ENCODE measurements around the gene POLD1. TPM values are rescaled to one million over a fixed set of nuclear protein-coding genes. Genes with fewer than 3 reads are reported as not detected.

Gene POLD1
- total and polyA plus RNA-seq, 2 donors (not counting 3 experiments of a cell fraction or from before 2014, with no cell fraction given) = 40.9 to 63.9 TPM

DNA sequence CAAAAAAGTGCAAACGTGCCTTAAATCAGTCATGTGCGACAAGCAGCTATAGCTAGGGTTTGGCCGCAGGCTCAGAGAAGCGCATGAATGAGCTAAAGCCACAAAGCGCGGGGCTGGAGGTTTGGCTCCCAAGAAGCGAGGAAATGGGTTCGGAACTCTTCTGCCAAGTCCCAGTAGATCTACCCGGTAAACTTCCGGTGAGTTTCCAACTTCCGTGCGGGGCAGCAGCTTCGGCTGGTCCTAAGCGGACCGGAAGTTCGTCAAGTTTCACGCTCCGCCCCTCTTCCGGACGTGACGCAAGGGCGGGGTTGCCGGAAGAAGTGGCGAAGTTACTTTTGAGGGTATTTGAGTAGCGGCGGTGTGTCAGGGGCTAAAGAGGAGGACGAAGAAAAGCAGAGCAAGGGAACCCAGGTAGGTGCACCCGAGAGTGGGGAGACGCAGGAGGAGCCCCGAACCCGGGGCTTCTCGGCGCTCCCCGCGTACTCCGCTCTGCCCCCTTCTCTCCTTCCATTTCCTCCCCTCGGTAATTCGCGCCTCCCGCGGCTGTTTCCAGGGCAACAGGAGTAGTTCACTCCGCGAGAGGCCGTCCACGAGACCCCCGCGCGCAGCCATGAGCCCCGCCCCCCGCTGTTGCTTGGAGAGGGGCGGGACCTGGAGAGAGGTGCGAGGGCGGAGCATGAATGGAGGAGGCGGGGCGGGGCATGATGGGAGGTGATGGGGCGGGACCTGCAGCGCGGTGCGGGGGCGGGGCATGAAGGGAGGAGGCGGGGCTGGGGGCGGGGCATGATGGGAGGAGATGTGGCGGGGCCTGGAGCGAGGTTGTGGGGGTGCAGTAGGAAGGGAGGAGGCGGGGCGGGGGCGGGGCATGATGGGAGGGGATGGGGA, 7.7 kb upstream of the POLD1 start, which contains the start of gene NR1H2:
Gene NR1H2 (plus strand): TSS at position 292 of the 885 bp plus-strand sequence. CDS start 1,149 bp downstream, outside the sequence.
- no TSS peak for BruUV-seq (replicated peaks)
- H3K79me2 ChIP-seq (ENCODE audit: control insufficient read depth, insufficient read depth, low read length) = peaks cover 1% of the 10 kb centered on the region
- peak within 1 kb of the TSS; percentile 77 for H2AFZ ChIP-seq (ENCODE audit: low read depth, low read length)
- ChIA-PET POLR2A (interaction anchor here (1.4 kb wide), 1 partner anchor 9 kb away, joined by 4 read pairs; no protein-coding TSS in a partner anchor), CTCF (interaction anchor here (1.0 to 1.1 kb wide), 2 partner anchors 19 to 39 kb away, joined by 3 to 6 read pairs; no protein-coding TSS in a partner anchor)
- no peaks in the 10 kb centered on the region for H3K9me3 ChIP-seq (replicated peaks; ENCODE audit: control insufficient read depth, insufficient read depth, low read length)
- peaks cover 6 to 25% of the 10 kb centered on the region in 2 experiments for H3K36me3 ChIP-seq (ENCODE audit: control insufficient read depth in 2 of 2, extremely low read depth in 1 of 2, insufficient read depth in 2 of 2, low read length in 2 of 2)
- peak; percentile 98 for FAIRE-seq
- no peaks in the 10 kb centered on the region for H3K9me1 ChIP-seq (replicated peaks; ENCODE audit: control insufficient read depth, extremely low read depth, insufficient read depth, low read length)
- peak within 1 kb of the TSS; percentile 94 for H3K27ac ChIP-seq (ENCODE audit: insufficient read depth, low read depth, low read length)
- peak within 1 kb of the TSS; percentile 70 for H3K4me2 ChIP-seq (ENCODE audit: insufficient read depth, low read length)
- intact Hi-C loops (cut with micrococcal nuclease) = loop anchor here (1.0 to 2.0 kb wide), 4 partner anchors 8 to 348 kb away; partner anchors contain the start of genes JOSD2 and POLD1
- peak within 1 kb of the TSS; percentile 98 for H3K9ac ChIP-seq (replicated peaks; ENCODE audit: extremely low read depth, insufficient read depth, low read length)
- H3K27me3 ChIP-seq (ENCODE audit: control insufficient read depth in 2 of 2, insufficient read depth in 2 of 2, low read length in 2 of 2) = no peaks in the 10 kb centered on the region
- dilution Hi-C loops (cut with MboI; ENCODE audit: extremely low pct_ligation_motif_present, low sequenced_read_pairs) = no loop called here
- TF ChIP-seq POLR2A (IDR thresholded peaks at IDR 0.05; ENCODE audit: low read depth, low read length) = peak; percentile 64
- TF ChIP-seq POLR2AphosphoS5 (IDR thresholded peaks at IDR 0.05; ENCODE audit: insufficient read depth, low read depth, low read length) = peak; percentile 75
- TF ChIP-seq EZH2 (IDR thresholded peaks at IDR 0.05; ENCODE audit: borderline replicate concordance, low read depth, low read length, severe bottlenecking) = no peak
- peak; percentile 96 for DNase-seq (ENCODE audit: low read depth, low spot score)
- peaks cover 13% of the 10 kb centered on the region for H3K4me1 ChIP-seq (ENCODE audit: control insufficient read depth, extremely low read depth, insufficient read depth, low read length)
- H3K4me3 ChIP-seq (replicated peaks in 1 of 3; ENCODE audit: insufficient read depth in 1 of 3, low read depth in 1 of 3, low read length in 3 of 3) = peak within 1 kb of the TSS; percentile 69 to 83 (median 77)
- H4K20me1 ChIP-seq (replicated peaks; ENCODE audit: control insufficient read depth, extremely low read depth, insufficient read depth, low read length) = no peaks in the 10 kb centered on the region

DNA sequence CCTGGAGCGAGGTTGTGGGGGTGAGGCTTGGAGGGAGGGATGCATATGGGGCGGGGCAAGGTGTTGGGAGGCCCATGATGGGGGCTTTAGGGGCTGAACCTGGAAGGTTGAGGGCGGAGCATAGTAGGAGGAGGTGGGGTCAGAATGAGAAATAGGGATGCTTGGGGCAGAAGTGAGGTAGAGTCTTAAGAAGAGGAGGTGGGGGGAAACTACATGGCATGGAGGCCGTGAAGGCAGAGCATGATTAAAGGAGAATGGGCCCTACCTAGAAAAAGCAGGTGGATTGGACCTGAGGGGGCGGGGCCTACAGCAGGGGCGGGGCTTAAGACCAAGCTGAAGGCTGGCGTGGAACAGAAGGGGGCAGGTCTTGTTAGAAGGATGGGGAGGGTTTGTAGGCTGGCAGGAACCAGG, 7.1 kb upstream of the POLD1 start:
- dilution Hi-C loops (cut with MboI; ENCODE audit: extremely low pct_ligation_motif_present, low sequenced_read_pairs) (no loop called here), intact Hi-C loops (cut with micrococcal nuclease) (loop anchor here (2.0 kb wide), 3 partner anchors 54 to 348 kb away; partner anchors contain the start of gene JOSD2)
- TF ChIP-seq MYC (IDR thresholded peaks at IDR 0.05; ENCODE audit: low read depth, low read length) (no peak), FOS (IDR thresholded peaks at IDR 0.05; ENCODE audit: borderline replicate concordance, insufficient read depth, low read length) (no peak)
- TF ChIP-seq, protein P1, sequence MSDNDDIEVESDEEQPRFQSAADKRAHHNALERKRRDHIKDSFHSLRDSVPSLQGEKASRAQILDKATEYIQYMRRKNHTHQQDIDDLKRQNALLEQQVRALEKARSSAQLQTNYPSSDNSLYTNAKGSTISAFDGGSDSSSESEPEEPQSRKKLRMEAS (IDR thresholded peaks at IDR 0.05; ENCODE audit: insufficient read depth, insufficient read length) = no peak
- H2AFZ ChIP-seq (ENCODE audit: low read depth, low read length) = no peak overlapping the region
- ChIA-PET CTCF (interaction anchor here (0.8 kb wide), 1 partner anchor 8 kb away, joined by 3 read pairs; no protein-coding TSS in a partner anchor), POLR2A (no interaction called here)
- no peaks in the 10 kb centered on the region for H3K9me3 ChIP-seq (replicated peaks; ENCODE audit: control insufficient read depth, insufficient read depth, low read length)
- no peak overlapping the region for H3K27ac ChIP-seq (ENCODE audit: insufficient read depth, low read depth, low read length)
- H3K79me2 ChIP-seq (ENCODE audit: control insufficient read depth, insufficient read depth, low read length) = peaks cover 1% of the 10 kb centered on the region
- peaks cover 6 to 30% of the 10 kb centered on the region in 2 experiments for H3K36me3 ChIP-seq (ENCODE audit: control insufficient read depth in 2 of 2, extremely low read depth in 1 of 2, insufficient read depth in 2 of 2, low read length in 2 of 2)
- peak overlapping the region in 1 of 3 experiments; percentile 15 for H3K4me3 ChIP-seq (replicated peaks in 1 of 3; ENCODE audit: insufficient read depth in 1 of 3, low read depth in 1 of 3, low read length in 3 of 3)
- H3K9me1 ChIP-seq (replicated peaks; ENCODE audit: control insufficient read depth, extremely low read depth, insufficient read depth, low read length) = no peaks in the 10 kb centered on the region
- no TSS peak for BruUV-seq (replicated peaks)
- H3K4me2 ChIP-seq (ENCODE audit: insufficient read depth, low read length) = no peak overlapping the region
- FAIRE-seq = no peak
- peaks cover 13% of the 10 kb centered on the region for H3K4me1 ChIP-seq (ENCODE audit: control insufficient read depth, extremely low read depth, insufficient read depth, low read length)
- H3K9ac ChIP-seq (replicated peaks; ENCODE audit: extremely low read depth, insufficient read depth, low read length) = no peak overlapping the region
- no peaks in the 10 kb centered on the region for H3K27me3 ChIP-seq (ENCODE audit: control insufficient read depth in 2 of 2, insufficient read depth in 2 of 2, low read length in 2 of 2)
- H4K20me1 ChIP-seq (replicated peaks; ENCODE audit: control insufficient read depth, extremely low read depth, insufficient read depth, low read length) = no peaks in the 10 kb centered on the region
- peak; percentile 14 for DNase-seq (ENCODE audit: low read depth, low spot score)
